GM12875 (cell line): Measurements from ENCODE around the gene GLYATL3.

Source experiments
- H3K4me3 ChIP-seq: one replicate; pipeline ENCODE4 v1.5.1; 2011; ENCODE audit warnings: low read depth, low read length, control low read depth
- CTCF ChIP-seq: IDR thresholded peaks from 2 replicates; pipeline ENCODE4 v1.5.1; 2011; ENCODE audit warnings: low read depth, mild to moderate bottlenecking, control low read depth, inconsistent platforms, low read length, moderate library complexity, borderline replicate concordance; ENCODE audit not compliant: insufficient read depth

GLYATL3 gene

GRCh38 chr6:49535795-49536194, 36.1 kb downstream of the GLYATL3 start:
- H3K4me3 ChIP-seq = no peak overlapping the region
- no peak for TF ChIP-seq CTCF

GRCh38 chr6:49539102-49539501, 39.4 kb downstream of the GLYATL3 start:
- no peak for TF ChIP-seq CTCF

GRCh38 chr6:49540614-49541013, 40.9 kb downstream of the GLYATL3 start:
- TF ChIP-seq CTCF = no peak
- H3K4me3 ChIP-seq = no peak overlapping the region

More at GRCh38 chr6:49539102-49539501, 39.4 kb downstream of the GLYATL3 start:
- no peak overlapping the region for H3K4me3 ChIP-seq

- H3K4me3 ChIP-seq = no peak overlapping the region
Observed at GRCh38 chr6:49541210-49541724, 41.5 kb downstream of the GLYATL3 start.

GRCh38 chr6:49541936-49542335, 42.2 kb downstream of the GLYATL3 start:
- no peak for TF ChIP-seq CTCF
- no peak overlapping the region for H3K4me3 ChIP-seq

More at GRCh38 chr6:49541210-49541724, 41.5 kb downstream of the GLYATL3 start:
- no peak for TF ChIP-seq CTCF

- H3K4me3 ChIP-seq = no peak overlapping the region
- no peak for TF ChIP-seq CTCF
Observed at GRCh38 chr6:49543087-49543858, 43.5 kb downstream of the GLYATL3 start.

- no peak for TF ChIP-seq CTCF
Observed at GRCh38 chr6:49546331-49546730, 46.6 kb downstream of the GLYATL3 start.

More at GRCh38 chr6:49546331-49546730, 46.6 kb downstream of the GLYATL3 start:
- no peak overlapping the region for H3K4me3 ChIP-seq
